ENCODE results near the gene RAD51B.

RAD51B gene

GRCh38 chr14:68477461-68478085 lies 658.0 kb downstream of the RAD51B start:
- no peak for DNase-seq

- no peak for DNase-seq
These were observed 659.7 kb downstream of the RAD51B start for GRCh38 chr14:68479247-68479646.

- DNase-seq: no peak
These were observed 662.4 kb downstream of the RAD51B start for GRCh38 chr14:68482018-68482417.

- no peak for DNase-seq
These were observed 663.3 kb downstream of the RAD51B start for GRCh38 chr14:68482772-68483395.

- no peak for DNase-seq
These were observed 666.6 kb downstream of the RAD51B start for GRCh38 chr14:68486033-68486732.

GRCh38 chr14:68486809-68487208 lies 667.2 kb downstream of the RAD51B start:
- no peak for DNase-seq

GRCh38 chr14:68487805-68488590 lies 668.4 kb downstream of the RAD51B start:
- DNase-seq: no peak

- no peak for DNase-seq
These were observed 672.2 kb downstream of the RAD51B start for GRCh38 chr14:68491793-68492192.

GRCh38 chr14:68492381-68493151 lies 673.0 kb downstream of the RAD51B start:
- no peak for DNase-seq

GRCh38 chr14:68493152-68493911 lies 673.8 kb downstream of the RAD51B start:
- DNase-seq: no peak

- DNase-seq: peak in 1 of 2 donors; percentile 12
These were observed 675.8 kb downstream of the RAD51B start for GRCh38 chr14:68495101-68496039.

- DNase-seq: no peak
These were observed 677.4 kb downstream of the RAD51B start for GRCh38 chr14:68497011-68497410.

- no peak for DNase-seq
These were observed 679.9 kb downstream of the RAD51B start for GRCh38 chr14:68499451-68499850.

- DNase-seq: no peak
These were observed 681.6 kb downstream of the RAD51B start for GRCh38 chr14:68501171-68501570.

- no peak for DNase-seq
These were observed 682.1 kb downstream of the RAD51B start for GRCh38 chr14:68501614-68502052.

GRCh38 chr14:68502230-68502629 lies 682.7 kb downstream of the RAD51B start:
- DNase-seq: no peak

- no peak for DNase-seq
These were observed 683.7 kb downstream of the RAD51B start for GRCh38 chr14:68503186-68503825.

GRCh38 chr14:68504861-68505260 lies 685.3 kb downstream of the RAD51B start:
- DNase-seq: no peak

- DNase-seq: no peak
These were observed 686.6 kb downstream of the RAD51B start for GRCh38 chr14:68506021-68506644.
